GM21723 (cell line): ENCODE results near the gene CYP46A1.

Experiments used
- ATAC-seq: cut with Tn5 transposase; IDR thresholded peaks from one replicate; pipeline ENCODE4 v1.9.1; 2021; ENCODE audit warnings: mild to moderate bottlenecking, moderate library complexity; ENCODE audit not compliant: unreplicated experiment

CYP46A1 gene

GRCh38 chr14:99774556-99775307 lies 90.6 kb downstream of the CYP46A1 start:
- ATAC-seq = no peak

- ATAC-seq = no peak
Measured at GRCh38 chr14:99775351-99775750, 91.3 kb downstream of the CYP46A1 start.
